ENCODE results near the gene PLCH2. TPM values are rescaled to one million over a fixed set of nuclear protein-coding genes. Genes with fewer than 3 reads are reported as not detected.

The PLCH2 gene
- total RNA-seq, 2 donors from 2014 or later: 5.7 to 27.4 TPM

GRCh38 chr1:2441746-2442145 is 34.3 kb upstream of the PLCH2 start:
- intact Hi-C loops (cut with DNase I): no loop called here
- no peak for ATAC-seq
- WGBS, 2 donors: 44 to 49% methylated on average over 9 to 12 of the region's 13 CpGs
- Histone ChIP-seq H3K27ac (no peak overlapping the region), H3K27me3 (no peaks in the 10 kb centered on the region), H3K4me1 (no peaks in the 10 kb centered on the region), H3K9me3 (no peaks in the 10 kb centered on the region), H3K4me3 (no peak overlapping the region), H3K36me3 (replicated peaks in 1 of 2; ENCODE audit: insufficient read depth in 1 of 2, low read depth in 2 of 2) (no peaks in the 10 kb centered on the region)
- no peak for DNase-seq
- TF ChIP-seq, protein P1, sequence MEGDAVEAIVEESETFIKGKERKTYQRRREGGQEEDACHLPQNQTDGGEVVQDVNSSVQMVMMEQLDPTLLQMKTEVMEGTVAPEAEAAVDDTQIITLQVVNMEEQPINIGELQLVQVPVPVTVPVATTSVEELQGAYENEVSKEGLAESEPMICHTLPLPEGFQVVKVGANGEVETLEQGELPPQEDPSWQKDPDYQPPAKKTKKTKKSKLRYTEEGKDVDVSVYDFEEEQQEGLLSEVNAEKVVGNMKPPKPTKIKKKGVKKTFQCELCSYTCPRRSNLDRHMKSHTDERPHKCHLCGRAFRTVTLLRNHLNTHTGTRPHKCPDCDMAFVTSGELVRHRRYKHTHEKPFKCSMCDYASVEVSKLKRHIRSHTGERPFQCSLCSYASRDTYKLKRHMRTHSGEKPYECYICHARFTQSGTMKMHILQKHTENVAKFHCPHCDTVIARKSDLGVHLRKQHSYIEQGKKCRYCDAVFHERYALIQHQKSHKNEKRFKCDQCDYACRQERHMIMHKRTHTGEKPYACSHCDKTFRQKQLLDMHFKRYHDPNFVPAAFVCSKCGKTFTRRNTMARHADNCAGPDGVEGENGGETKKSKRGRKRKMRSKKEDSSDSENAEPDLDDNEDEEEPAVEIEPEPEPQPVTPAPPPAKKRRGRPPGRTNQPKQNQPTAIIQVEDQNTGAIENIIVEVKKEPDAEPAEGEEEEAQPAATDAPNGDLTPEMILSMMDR (IDR thresholded peaks at IDR 0.05): no peak
- TF ChIP-seq POLR2A (IDR thresholded peaks at IDR 0.05): no peak

GRCh38 chr1:2442661-2443060 is 33.4 kb upstream of the PLCH2 start:
- Histone ChIP-seq H3K4me1 (no peaks in the 10 kb centered on the region), H3K36me3 (replicated peaks in 1 of 2; ENCODE audit: insufficient read depth in 1 of 2, low read depth in 2 of 2) (no peaks in the 10 kb centered on the region), H3K27ac (no peak overlapping the region), H3K4me3 (no peak overlapping the region), H3K9me3 (no peaks in the 10 kb centered on the region), H3K27me3 (no peaks in the 10 kb centered on the region)
- no peak for DNase-seq
- 39 to 57% methylated on average over 3 to 6 of the region's 6 CpGs for WGBS, 2 donors
- ATAC-seq: no peak
- TF ChIP-seq POLR2A (IDR thresholded peaks at IDR 0.05): no peak
- TF ChIP-seq, protein P1 (IDR thresholded peaks at IDR 0.05): no peak
- intact Hi-C loops (cut with DNase I): no loop called here

DNA sequence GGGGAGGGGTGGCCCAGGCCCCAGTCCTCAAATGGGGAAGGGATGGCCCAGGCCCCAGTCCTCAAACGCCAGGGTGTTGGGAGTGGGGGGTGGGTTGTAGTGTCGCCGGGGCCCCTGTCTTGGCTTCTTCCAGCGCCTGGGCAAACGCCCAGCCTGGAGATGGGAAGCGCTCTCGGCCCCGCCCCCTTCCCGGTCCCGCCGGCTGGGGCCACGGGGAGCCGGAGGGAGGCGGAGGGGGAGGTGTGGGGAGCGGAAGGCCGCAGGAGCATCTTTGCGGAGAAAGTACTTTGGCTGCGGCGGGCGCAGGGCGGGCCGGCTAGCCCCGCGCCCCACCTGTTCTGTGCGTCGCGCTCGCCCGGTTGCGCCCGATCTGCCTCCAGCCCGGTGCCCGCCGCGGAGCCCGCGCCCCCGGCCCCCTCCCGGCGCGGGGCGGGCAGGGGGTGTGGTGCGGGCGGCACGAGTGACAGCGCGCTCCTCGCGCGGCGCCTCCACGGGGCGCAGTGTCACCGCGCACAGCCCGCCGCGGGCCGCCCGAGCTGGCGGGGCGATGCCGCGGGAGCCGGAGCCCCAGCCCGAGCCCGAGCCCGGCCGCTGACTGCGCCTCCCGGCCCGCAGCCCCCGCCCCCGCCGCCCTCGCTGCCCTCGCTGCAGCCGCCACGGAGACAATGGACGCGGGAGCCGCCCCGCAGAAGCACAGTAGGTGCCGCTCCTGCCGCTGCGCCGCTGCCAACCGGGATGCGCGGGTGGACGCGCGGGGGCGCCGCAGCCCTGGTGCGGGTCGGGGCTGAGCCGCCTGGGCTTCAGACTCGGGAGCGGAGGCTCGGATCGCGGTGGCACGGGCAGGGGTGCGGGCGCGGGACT is 32.6 kb upstream of the PLCH2 start:
- no peaks in the 10 kb centered on the region for H3K9me3 ChIP-seq
- no peak overlapping the region for H3K4me3 ChIP-seq
- 0 to 1% methylated on average over 3 to 74 of the region's 107 CpGs for WGBS, 2 donors
- no peaks in the 10 kb centered on the region for H3K27me3 ChIP-seq
- H3K27ac ChIP-seq: no peak overlapping the region
- DNase-seq (no peak), ATAC-seq (no peak)
- intact Hi-C loops (cut with DNase I): no loop called here
- TF ChIP-seq, protein P1 (IDR thresholded peaks at IDR 0.05): peak in 1 of 7 experiments; percentile 17
- no peak for TF ChIP-seq POLR2A (IDR thresholded peaks at IDR 0.05)
- H3K36me3 ChIP-seq (replicated peaks in 1 of 2; ENCODE audit: insufficient read depth in 1 of 2, low read depth in 2 of 2): no peaks in the 10 kb centered on the region
- H3K4me1 ChIP-seq: no peaks in the 10 kb centered on the region

GRCh38 chr1:2444138-2444591 is 31.9 kb upstream of the PLCH2 start:
- H3K9me3 ChIP-seq: no peaks in the 10 kb centered on the region
- WGBS, 2 donors: 17 to 22% methylated on average over 1 to 27 of the region's 27 CpGs
- H3K27me3 ChIP-seq: no peaks in the 10 kb centered on the region
- no peak for TF ChIP-seq POLR2A (IDR thresholded peaks at IDR 0.05)
- TF ChIP-seq, protein P1 (IDR thresholded peaks at IDR 0.05): no peak
- ATAC-seq (no peak), DNase-seq (no peak)
- no peak overlapping the region for H3K4me3 ChIP-seq
- intact Hi-C loops (cut with DNase I): no loop called here
- H3K27ac ChIP-seq: no peak overlapping the region
- no peaks in the 10 kb centered on the region for H3K36me3 ChIP-seq (replicated peaks in 1 of 2; ENCODE audit: insufficient read depth in 1 of 2, low read depth in 2 of 2)
- H3K4me1 ChIP-seq: no peaks in the 10 kb centered on the region

Measured in body of pancreas (tissue), 4 donors.